OCI-LY7 (cell line): ENCODE data around the gene HTR7. TPM values are rescaled to one million over a fixed set of nuclear protein-coding genes. Genes with fewer than 3 reads are reported as not detected.

Experiments used
- BruUV-seq: library from RNA; stranded (reverse); fragments of 400-500 nt; replicated peaks from 2 replicates; lab custom pipeline; 2021; lab: Mats Ljungman, UMichigan
- CTCF ChIA-PET: fragments of 300-600 bp; sonication (Branson Sonifier 250); formaldehyde crosslinking; loops from one replicate; lab custom pipeline; 2022; ENCODE audit warnings: antibody characterized with exemption; ENCODE audit not compliant: unreplicated experiment; lab: Charles Lee
- POLR2A ChIA-PET: fragments of 300-600 bp; sonication (Branson Sonifier 250); formaldehyde crosslinking; loops from one replicate; lab custom pipeline; 2022; ENCODE audit warnings: antibody characterized with exemption; lab: Charles Lee
- DNase-seq: peaks from one replicate; pipeline ENCODE4 v3.0.0-alpha.2; 2015; ENCODE audit warnings: low spot score
- H2AFZ ChIP-seq: fragments of 200-600 bp; sonication (generic), shearing (Covaris generic); 2 replicates; pipeline ENCODE4 v1.6.1; 2014; ENCODE audit warnings: mild to moderate bottlenecking, antibody characterized with exemption, low read length, moderate library complexity
- H3K27ac ChIP-seq: fragments of 200-600 bp; sonication (generic); 2 replicates; pipeline ENCODE4 v1.5.1; 2014; ENCODE audit warnings: mixed run types, low read depth, mild to moderate bottlenecking, moderate library complexity, low read length, inconsistent platforms; ENCODE audit not compliant: poor library complexity, severe bottlenecking
- H3K36me3 ChIP-seq: fragments of 200-600 bp; sonication (generic); 2 replicates; pipeline ENCODE4 v1.6.1; 2014; ENCODE audit warnings: mild to moderate bottlenecking, antibody characterized with exemption, low read length, moderate library complexity, mixed read lengths; ENCODE audit not compliant: insufficient read depth
- H3K4me1 ChIP-seq: fragments of 200-600 bp; sonication (generic); 2 replicates; pipeline ENCODE4 v1.5.1; 2014; ENCODE audit warnings: mild to moderate bottlenecking, low read length; ENCODE audit not compliant: insufficient read depth, poor library complexity, severe bottlenecking
- H3K4me2 ChIP-seq: fragments of 200-600 bp; sonication (generic); 2 replicates; pipeline ENCODE4 v1.6.1; 2014; ENCODE audit warnings: mild to moderate bottlenecking, low read length
- H3K4me3 ChIP-seq: fragments of 200-600 bp; sonication (generic); 2 replicates; pipeline ENCODE4 v1.5.1; 2014; ENCODE audit warnings: mild to moderate bottlenecking, low read depth, low read length; ENCODE audit not compliant: poor library complexity, severe bottlenecking
- H3K79me2 ChIP-seq: fragments of 200-600 bp; sonication (generic); 2 replicates; pipeline ENCODE4 v1.6.1; 2016; ENCODE audit warnings: low read depth, mild to moderate bottlenecking, low read length, moderate library complexity, mixed read lengths; ENCODE audit not compliant: insufficient read depth
- H3K9me2 ChIP-seq: fragments of 200-600 bp; sonication (generic); 2 replicates; pipeline ENCODE4 v1.6.1; 2016; ENCODE audit warnings: mild to moderate bottlenecking, low read length, mixed read lengths; ENCODE audit not compliant: insufficient read depth
- H3K9me3 ChIP-seq: fragments of 200-600 bp; sonication (generic); 2 replicates; pipeline ENCODE4 v1.6.1; 2014; ENCODE audit warnings: mild to moderate bottlenecking, mixed run types, low read length, mixed read lengths
- H4K20me1 ChIP-seq: fragments of 200-600 bp; sonication (generic); 2 replicates; pipeline ENCODE4 v1.6.1; 2014; ENCODE audit warnings: mild to moderate bottlenecking, antibody characterized with exemption, low read length, moderate library complexity, mixed read lengths; ENCODE audit not compliant: insufficient read depth
- CTCF ChIP-seq: fragments of 200-600 bp; sonication (generic); conservative IDR thresholded peaks from 2 replicates; pipeline ENCODE4 v1.5.1; 2014; ENCODE audit warnings: mild to moderate bottlenecking, antibody characterized with exemption, low read length, moderate library complexity, mixed read lengths
- EZH2phosphoT487 ChIP-seq: fragments of 200-600 bp; sonication (generic); IDR thresholded peaks from 2 replicates; pipeline ENCODE4 v1.6.1; 2018; ENCODE audit warnings: low read depth, borderline replicate concordance, mild to moderate bottlenecking, mixed run types, antibody characterized with exemption, low read length, moderate library complexity, mixed read lengths
- intact Hi-C: fragments of 100-400 bp; cut with micrococcal nuclease; formaldehyde crosslinking; loops from one replicate; pipeline ENCODE4 v1.10.0; 2022; ENCODE audit not compliant: unreplicated experiment
- total RNA-seq, 2 experiments: library from RNA; depleted of rRNA in 1 of 2; stranded (reverse); fragments of >200 nt in 1 of 2; shearing (Covaris generic) in 1 of 2; gene quantifications; 2 replicates each; pipeline ENCODE4 v1.2.3, GENCODE V29; 2014 to 2022

Gene HTR7
- total RNA-seq, 2 experiments from 2014 or later = 0.10 TPM; not detected in 1

DNA sequence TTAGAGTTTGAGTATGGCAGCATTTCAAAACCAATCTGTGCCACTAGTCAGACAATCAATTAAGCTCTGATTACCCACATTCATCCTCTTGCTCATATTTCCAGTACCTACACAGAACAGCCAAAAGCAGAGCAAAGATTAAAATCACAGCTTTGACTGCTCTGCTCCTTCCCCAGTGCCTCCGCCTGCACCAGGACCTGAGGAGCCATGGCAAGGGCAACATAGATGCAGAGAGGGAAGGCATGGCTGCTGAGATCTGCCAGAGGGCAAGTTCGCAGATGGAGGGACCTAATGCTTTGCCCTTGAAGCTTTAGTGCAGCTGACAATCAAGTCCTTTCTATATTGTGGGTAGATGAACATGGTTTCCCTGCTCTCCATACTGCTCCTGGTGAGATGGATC, 148.1 kb downstream of the HTR7 start:
- Histone ChIP-seq H4K20me1 (no peaks in the 10 kb centered on the region), H3K9me3 (no peaks in the 10 kb centered on the region)

GRCh38 chr10:90707657-90708056, 150.2 kb downstream of the HTR7 start:
- no peaks in the 10 kb centered on the region for H3K79me2 ChIP-seq
- ChIA-PET POLR2A (no interaction called here), CTCF (no interaction called here)
- no peak overlapping the region for H3K27ac ChIP-seq
- H3K36me3 ChIP-seq = no peaks in the 10 kb centered on the region
- BruUV-seq = no TSS peak
- H3K9me3 ChIP-seq = no peaks in the 10 kb centered on the region
- H2AFZ ChIP-seq = no peak overlapping the region
- H3K9me2 ChIP-seq = no peaks in the 10 kb centered on the region
- H4K20me1 ChIP-seq = no peaks in the 10 kb centered on the region
- no peak overlapping the region for H3K4me3 ChIP-seq
- no peak overlapping the region for H3K4me2 ChIP-seq
- H3K4me1 ChIP-seq = no peaks in the 10 kb centered on the region
- TF ChIP-seq CTCF (no peak), EZH2phosphoT487 (no peak)
- intact Hi-C loops = no loop called here
- DNase-seq = no peak

More for the DNA sequence above, 148.1 kb downstream of the HTR7 start:
- POLR2A ChIA-PET = no interaction called here
- H3K79me2 ChIP-seq = no peaks in the 10 kb centered on the region
- no peak overlapping the region for H2AFZ ChIP-seq
- no peaks in the 10 kb centered on the region for H3K36me3 ChIP-seq
- DNase-seq = no peak
- no TSS peak for BruUV-seq
- H3K27ac ChIP-seq = no peak overlapping the region
- no peaks in the 10 kb centered on the region for H3K9me2 ChIP-seq
- H3K4me3 ChIP-seq = no peak overlapping the region
- intact Hi-C loops = no loop called here
- H3K4me2 ChIP-seq = no peak overlapping the region
- no peak for TF ChIP-seq EZH2phosphoT487
- no peak for TF ChIP-seq CTCF
- no peaks in the 10 kb centered on the region for H3K4me1 ChIP-seq
- CTCF ChIA-PET = no interaction called here

GRCh38 chr10:90701428-90701827, 156.4 kb downstream of the HTR7 start:
- no peaks in the 10 kb centered on the region for H4K20me1 ChIP-seq
- H3K27ac ChIP-seq = no peak overlapping the region
- intact Hi-C loops = no loop called here
- H3K9me3 ChIP-seq = no peaks in the 10 kb centered on the region
- no peaks in the 10 kb centered on the region for H3K36me3 ChIP-seq
- no TSS peak for BruUV-seq
- DNase-seq = no peak
- ChIA-PET POLR2A (interaction anchor here (0.5 kb wide), 1 partner anchor 12 kb away, joined by 3 read pairs; no protein-coding TSS in a partner anchor), CTCF (no interaction called here)
- no peak overlapping the region for H2AFZ ChIP-seq
- H3K9me2 ChIP-seq = no peaks in the 10 kb centered on the region
- TF ChIP-seq CTCF (no peak), EZH2phosphoT487 (no peak)
- H3K4me3 ChIP-seq = no peak overlapping the region
- no peak overlapping the region for H3K4me2 ChIP-seq
- H3K79me2 ChIP-seq = no peaks in the 10 kb centered on the region
- no peaks in the 10 kb centered on the region for H3K4me1 ChIP-seq
